H1 (cell line): ENCODE results near the gene PSMD5. TPM values are rescaled to one million over a fixed set of nuclear protein-coding genes. Genes with fewer than 3 reads are reported as not detected.

Experiments
- CTCF ChIA-PET: fragments of 300-600 bp; sonication (Branson Sonifier 250); formaldehyde crosslinking; loops from one replicate; lab custom pipeline; 2021; ENCODE audit not compliant: partially characterized antibody; lab: Charles Lee
- POLR2A ChIA-PET: fragments of 300-600 bp; sonication (Branson Sonifier 250); formaldehyde crosslinking; loops from one replicate; lab custom pipeline; 2021; ENCODE audit warnings: inconsistent platforms; ENCODE audit not compliant: partially characterized antibody; lab: Charles Lee
- DNase-seq, 2 experiments: peaks; one replicate each; pipeline versions ENCODE4 v3.0.0 to v3.0.0-alpha.2; 2010 to 2022; ENCODE audit warnings: low spot score in 2 of 2, low read depth in 1 of 2, mixed read lengths in 1 of 2
- FAIRE-seq: peaks from 2 replicates; lab custom pipeline; 2011; peaks lifted over from hg19 to GRCh38; lab: Jason Lieb, UNC
- H2AFZ ChIP-seq: 2 replicates; pipeline ENCODE4 v1.8.1; 2012; ENCODE audit warnings: low read length, inconsistent platforms
- H2AK5ac ChIP-seq: 2 replicates; pipeline ENCODE4 v1.6.1; 2013; ENCODE audit warnings: low read depth, low read length
- H2BK120ac ChIP-seq: replicated peaks from 2 replicates; pipeline ENCODE3; 2013; ENCODE audit warnings: low read depth, low read length, inconsistent platforms
- H2BK12ac ChIP-seq: 2 replicates; pipeline ENCODE4 v1.6.1; 2013; ENCODE audit warnings: low read depth, low read length
- H2BK15ac ChIP-seq: 2 replicates; pipeline ENCODE4 v1.6.1; 2013; ENCODE audit warnings: low read length
- H2BK20ac ChIP-seq: 2 replicates; pipeline ENCODE4 v1.6.1; 2013; ENCODE audit warnings: low read length
- H2BK5ac ChIP-seq: 2 replicates; pipeline ENCODE4 v1.6.1; 2013; ENCODE audit warnings: low read depth, low read length
- H3K14ac ChIP-seq: 2 replicates; pipeline ENCODE4 v1.6.1; 2013; ENCODE audit warnings: inconsistent platforms; ENCODE audit not compliant: insufficient read length
- H3K18ac ChIP-seq: 2 replicates; pipeline ENCODE4 v1.6.1; 2013; ENCODE audit warnings: low read length; ENCODE audit errors: extremely low read depth
- H3K23ac ChIP-seq: 2 replicates; pipeline ENCODE4 v1.6.1; 2013; ENCODE audit warnings: inconsistent platforms; ENCODE audit not compliant: insufficient read length
- H3K23me2 ChIP-seq: 2 replicates; pipeline ENCODE4 v1.6.1; 2013; ENCODE audit warnings: low read depth, low read length
- H3K27ac ChIP-seq: 2 replicates; pipeline ENCODE4 v1.6.1; 2011; ENCODE audit warnings: low read depth, low read length, inconsistent platforms
- H3K27me3 ChIP-seq, 4 experiments: replicated peaks in 1 of 4; 1 replicate in 1 of 4; 2 replicates in 3 of 4; pipeline versions ENCODE4 v1.6.1 to v1.8.1; 2011 to 2013; ENCODE audit warnings: low read length in 3 of 4, mild to moderate bottlenecking in 3 of 4, inconsistent platforms in 2 of 4, mixed read lengths in 2 of 4, moderate library complexity in 1 of 4; ENCODE audit not compliant: control insufficient read depth in 3 of 4, insufficient read depth in 3 of 4; ENCODE audit errors: extremely low read depth in 1 of 4
- H3K36me3 ChIP-seq, 4 experiments: 2 replicates each; pipeline versions ENCODE4 v1.6.1 to v1.8.1; 2011 to 2013; ENCODE audit warnings: mild to moderate bottlenecking in 4 of 4, low read length in 3 of 4, moderate library complexity in 2 of 4, control low read depth in 1 of 4, inconsistent platforms in 1 of 4; ENCODE audit not compliant: insufficient read depth in 4 of 4, control insufficient read depth in 2 of 4
- H3K4ac ChIP-seq: replicated peaks from 2 replicates; pipeline ENCODE3; 2013; ENCODE audit warnings: low read length, low read depth, mixed read lengths, inconsistent platforms; ENCODE audit not compliant: insufficient read length
- H3K4me1 ChIP-seq, 4 experiments: replicated peaks in 1 of 4; 1 replicate in 1 of 4; 2 replicates in 3 of 4; pipeline versions ENCODE4 v1.6.1 to v1.8.1; 2011 to 2013; ENCODE audit warnings: low read length in 3 of 4, inconsistent platforms in 2 of 4, mixed read lengths in 1 of 4; ENCODE audit not compliant: insufficient read depth in 4 of 4, control insufficient read depth in 3 of 4
- H3K4me2 ChIP-seq, 2 experiments: 2 replicates each; pipeline versions ENCODE4 v1.6.1 to v1.8.1; 2011 to 2013; ENCODE audit warnings: low read depth in 2 of 2, low read length in 2 of 2, control low read depth in 1 of 2, inconsistent platforms in 1 of 2, mild to moderate bottlenecking in 1 of 2; ENCODE audit not compliant: insufficient read depth in 1 of 2
- H3K4me3 ChIP-seq, 4 experiments: fragments of 200-600, 300-600 bp in 1 of 4; sonication (generic), shearing (Covaris generic), sonication (Bioruptor Twin) in 1 of 4; 2 replicates each; pipeline versions ENCODE4 v1.5.1 to v1.8.1; 2011 to 2016; ENCODE audit warnings: low read length in 4 of 4, low read depth in 3 of 4, control low read depth in 2 of 4, inconsistent platforms in 2 of 4, mild to moderate bottlenecking in 2 of 4, mixed read lengths in 1 of 4, moderate library complexity in 1 of 4; ENCODE audit not compliant: insufficient read depth in 2 of 4; ENCODE audit errors: extremely low read depth in 1 of 4
- H3K56ac ChIP-seq: replicated peaks from 2 replicates; pipeline ENCODE3; 2013; ENCODE audit warnings: low read depth, mild to moderate bottlenecking, mixed read lengths, low read length, inconsistent platforms; ENCODE audit not compliant: insufficient read length
- H3K79me1 ChIP-seq: 2 replicates; pipeline ENCODE4 v1.6.1; 2013; ENCODE audit warnings: low read depth, low read length, control low read depth
- H3K79me2 ChIP-seq, 2 experiments: 2 replicates each; pipeline versions ENCODE4 v1.6.1 to v1.8.1; 2012 to 2013; ENCODE audit warnings: low read length in 2 of 2, mild to moderate bottlenecking in 2 of 2, inconsistent platforms in 1 of 2; ENCODE audit not compliant: insufficient read depth in 2 of 2, control insufficient read depth in 1 of 2
- H3K9ac ChIP-seq, 4 experiments: replicated peaks in 1 of 4; 1 replicate in 1 of 4; 2 replicates in 3 of 4; pipeline versions ENCODE4 v1.6.1 to v1.8.1; 2011 to 2013; ENCODE audit warnings: low read depth in 3 of 4, low read length in 3 of 4, control low read depth in 2 of 4, mild to moderate bottlenecking in 2 of 4, moderate library complexity in 2 of 4, inconsistent platforms in 1 of 4; ENCODE audit errors: extremely low read depth in 1 of 4
- H3K9me3 ChIP-seq, 2 experiments: 2 replicates each; pipeline versions ENCODE4 v1.6.1 to v1.8.1; 2012 to 2013; ENCODE audit warnings: mild to moderate bottlenecking in 2 of 2, moderate library complexity in 2 of 2, control low read depth in 1 of 2, inconsistent platforms in 1 of 2, low read depth in 1 of 2, low read length in 1 of 2, mixed read lengths in 1 of 2; ENCODE audit not compliant: insufficient read depth in 2 of 2
- H4K20me1 ChIP-seq, 2 experiments: replicated peaks in 1 of 2; 2 replicates each; pipeline versions ENCODE3 to v1.8.1; 2011 to 2013; ENCODE audit warnings: inconsistent platforms in 2 of 2, low read length in 2 of 2, mild to moderate bottlenecking in 1 of 2; ENCODE audit not compliant: insufficient read depth in 2 of 2, control insufficient read depth in 1 of 2
- H4K5ac ChIP-seq: 2 replicates; pipeline ENCODE4 v1.6.1; 2013; ENCODE audit warnings: low read length, low read depth, mixed read lengths, inconsistent platforms; ENCODE audit not compliant: insufficient read length
- H4K8ac ChIP-seq: 2 replicates; pipeline ENCODE4 v1.8.0; 2013; ENCODE audit warnings: mild to moderate bottlenecking, moderate library complexity, low read length, inconsistent platforms; ENCODE audit not compliant: insufficient read depth; ENCODE audit errors: extremely low read depth
- H4K91ac ChIP-seq: replicated peaks from 2 replicates; pipeline ENCODE3; 2013; ENCODE audit warnings: low read length, mixed read lengths, inconsistent platforms; ENCODE audit not compliant: insufficient read length
- BRCA1 ChIP-seq: IDR thresholded peaks from 2 replicates; pipeline ENCODE4 v1.6.1; 2012; ENCODE audit warnings: low read depth, low read length, improper control_type of control experiment
- CBX5 ChIP-seq: fragments of 300-800, 300-1000 bp; sonication (generic); IDR thresholded peaks from 2 replicates; pipeline ENCODE4 v1.7.1; 2016; ENCODE audit warnings: antibody characterized with exemption, low read length, low read depth
- JUND ChIP-seq: IDR thresholded peaks from 2 replicates; pipeline ENCODE4 v1.6.1; 2011; ENCODE audit warnings: mild to moderate bottlenecking, improper control_type of control experiment, low read length
- KDM1A ChIP-seq: fragments of 200-600, 300-600 bp; sonication (generic); IDR thresholded peaks from 2 replicates; pipeline ENCODE4 v1.7.1; 2016; ENCODE audit warnings: mild to moderate bottlenecking, low read length, borderline replicate concordance
- NRF1 ChIP-seq: IDR thresholded peaks from 2 replicates; pipeline ENCODE4 v1.6.1; 2011; ENCODE audit warnings: mild to moderate bottlenecking, low read depth, low read length, improper control_type of control experiment
- POU5F1 ChIP-seq: IDR thresholded peaks from 2 replicates; pipeline ENCODE4 v1.6.1; 2011; ENCODE audit warnings: low read depth, mild to moderate bottlenecking, low read length, moderate library complexity
- SP2 ChIP-seq: IDR thresholded peaks from 2 replicates; pipeline ENCODE4 v1.6.1; 2012; ENCODE audit warnings: mild to moderate bottlenecking, low read length, inconsistent platforms
- WGBS, 2 experiments: shearing (Covaris generic) in 1 of 2; methylation state at CpG; one replicate each; pipeline versions ENCODE4 v1.1.6 to v1.1.7; 2013 to 2015; ENCODE audit warnings: low lambda C conversion rate in 2 of 2, mixed read lengths in 2 of 2, inconsistent platforms in 1 of 2, low coverage in 1 of 2, missing lambda C conversion rate in 1 of 2; ENCODE audit not compliant: insufficient replicate concordance in 2 of 2, insufficient coverage in 1 of 2, insufficient read length in 1 of 2; ENCODE audit errors: extremely low coverage in 1 of 2, missing lambda C conversion rate in 1 of 2; 5-methylcytosine and 5-hydroxymethylcytosine counted together
- polyA plus RNA-seq, 7 experiments: library from polyadenylated mRNA; depleted of rRNA in 3 of 7; stranded (reverse) in 5 of 7; unstranded in 2 of 7; fragments of >200 nt in 5 of 7; fragments of 200-250 nt in 2 of 7; gene quantifications; 1 replicate in 5 of 7; 2 replicates in 1 of 7; 4 replicates in 1 of 7; pipeline versions ENCODE4 v1.2.1 to v1.2.3, GENCODE V29; 2011 to 2013; ENCODE audit warnings: missing spikeins in 2 of 7, mixed read lengths in 2 of 7
- total RNA-seq: library from RNA; stranded (reverse); fragmentation: NEBNext Ultra II Directional; extraction: Animal tissue kit (Norgen Biotek cat#: 25700); gene quantifications from 2 replicates; pipeline ENCODE4 v1.2.1, GENCODE V29; 2021
- TF ChIP-seq, protein P1 (sequence below): IDR thresholded peaks from 2 replicates; pipeline ENCODE4 v1.6.1; 2012; ENCODE audit warnings: low read length, inconsistent platforms

The PSMD5 gene
- total and polyA plus RNA-seq, 2 of the 8 experiments (the other 6 are each of a cell fraction or from before 2014, with no cell fraction given) = 19.2 to 30.5 TPM

DNA sequence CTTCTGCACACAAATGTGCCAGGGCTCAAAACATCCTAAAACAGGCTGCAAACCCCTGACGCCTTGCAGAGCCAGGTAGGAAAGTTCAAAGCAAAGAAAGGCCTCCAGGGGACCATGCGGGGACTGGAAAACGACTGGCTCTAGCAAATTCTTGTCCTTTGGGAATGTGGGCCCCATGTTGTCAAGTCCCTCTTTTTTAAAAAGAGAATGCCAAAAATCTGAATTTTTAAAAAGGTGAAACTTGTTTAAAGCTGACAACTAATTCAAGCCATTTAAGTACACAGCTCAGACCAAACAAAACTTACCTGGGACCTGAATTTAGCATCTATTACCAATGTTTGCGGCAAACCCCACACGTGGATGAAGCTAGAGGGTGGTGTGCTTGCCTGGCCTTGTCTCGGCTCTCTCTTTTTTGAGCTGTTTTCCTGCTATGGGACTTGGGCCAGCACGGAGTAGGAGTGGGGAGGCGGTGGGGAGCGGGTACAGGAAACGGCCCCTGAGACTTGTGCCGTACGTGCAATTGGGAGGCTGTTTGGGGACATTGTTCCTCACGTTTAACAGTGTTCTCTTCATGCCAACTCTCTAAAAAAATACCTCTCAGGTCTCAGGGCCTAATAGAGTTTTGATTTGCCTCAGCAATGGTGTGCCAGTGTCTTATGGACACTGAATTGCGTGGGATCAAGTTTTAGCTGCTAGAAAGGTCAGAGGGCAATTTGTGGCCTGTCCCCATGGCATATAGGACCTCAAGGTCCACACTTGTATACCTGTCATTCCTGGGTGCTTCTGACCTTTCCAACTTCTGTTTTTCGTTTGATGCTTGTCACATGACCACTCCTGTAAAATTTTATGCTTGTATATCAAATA is 49.4 kb upstream of the PSMD5 start:
- H3K79me2 ChIP-seq = no peaks in the 10 kb centered on the region
- no peak overlapping the region for H3K4me3 ChIP-seq
- no peak overlapping the region for H3K23ac ChIP-seq
- H3K4ac ChIP-seq = no peak overlapping the region
- H3K9ac ChIP-seq = no peak overlapping the region
- H2BK120ac ChIP-seq = no peak overlapping the region
- H3K79me1 ChIP-seq = no peaks in the 10 kb centered on the region
- no peaks in the 10 kb centered on the region for H4K20me1 ChIP-seq
- ChIA-PET CTCF (interaction anchor here (0.6 to 1.4 kb wide), 5 partner anchors 10 to 942 kb away, joined by 3 to 5 read pairs (median 3); no protein-coding TSS in a partner anchor), POLR2A (interaction anchor here (1.2 to 2.0 kb wide), 4 partner anchors 9 to 19 kb away, joined by 3 to 7 read pairs (median 4); partner anchors contain the start of gene PHF19)
- peak overlapping the region; percentile 53; the same call in 1 of the 2 replicates for H2BK15ac ChIP-seq
- H3K18ac ChIP-seq = peak overlapping the region; percentile 43; the same call in 1 of the 2 replicates
- no peak overlapping the region for H2BK20ac ChIP-seq
- H4K91ac ChIP-seq = no peak overlapping the region
- no peak overlapping the region for H3K56ac ChIP-seq
- H3K27me3 ChIP-seq = peaks cover 0 to 21% (median 15%) of the 10 kb centered on the region in 4 experiments; a peak in 5 of 7 replicates
- H3K27ac ChIP-seq = no peak overlapping the region
- H2BK5ac ChIP-seq = no peak overlapping the region
- 76% methylated on average over 15 of the region's 15 CpGs; no CpG with 5 or more reads in 1 of the 2 experiments for WGBS, 2 experiments
- H3K23me2 ChIP-seq = peaks cover 3% of the 10 kb centered on the region; the same call in 1 of the 2 replicates
- H4K8ac ChIP-seq = no peak overlapping the region
- no peak overlapping the region for H3K14ac ChIP-seq
- H3K4me1 ChIP-seq = peaks cover 0 to 6% (median 5%) of the 10 kb centered on the region in 4 experiments; a peak in 6 of 7 replicates
- H3K4me2 ChIP-seq = no peak overlapping the region
- H4K5ac ChIP-seq = no peak overlapping the region
- FAIRE-seq = no peak
- H2AFZ ChIP-seq = no peak overlapping the region
- H3K9me3 ChIP-seq = no peaks in the 10 kb centered on the region
- no peaks in the 10 kb centered on the region for H3K36me3 ChIP-seq
- H2AK5ac ChIP-seq = no peak overlapping the region
- DNase-seq = no peak
- no peak overlapping the region; the same call in 1 of the 2 replicates for H2BK12ac ChIP-seq
- TF ChIP-seq, protein P1, sequence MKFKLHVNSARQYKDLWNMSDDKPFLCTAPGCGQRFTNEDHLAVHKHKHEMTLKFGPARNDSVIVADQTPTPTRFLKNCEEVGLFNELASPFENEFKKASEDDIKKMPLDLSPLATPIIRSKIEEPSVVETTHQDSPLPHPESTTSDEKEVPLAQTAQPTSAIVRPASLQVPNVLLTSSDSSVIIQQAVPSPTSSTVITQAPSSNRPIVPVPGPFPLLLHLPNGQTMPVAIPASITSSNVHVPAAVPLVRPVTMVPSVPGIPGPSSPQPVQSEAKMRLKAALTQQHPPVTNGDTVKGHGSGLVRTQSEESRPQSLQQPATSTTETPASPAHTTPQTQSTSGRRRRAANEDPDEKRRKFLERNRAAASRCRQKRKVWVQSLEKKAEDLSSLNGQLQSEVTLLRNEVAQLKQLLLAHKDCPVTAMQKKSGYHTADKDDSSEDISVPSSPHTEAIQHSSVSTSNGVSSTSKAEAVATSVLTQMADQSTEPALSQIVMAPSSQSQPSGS = no peak
- no peak for TF ChIP-seq KDM1A
- TF ChIP-seq NRF1 = no peak
- no peak for TF ChIP-seq POU5F1
- no peak for TF ChIP-seq CBX5
- TF ChIP-seq JUND = no peak
- no peak for TF ChIP-seq BRCA1
- TF ChIP-seq SP2 = no peak
